SHP77 treated with DMSO at 0.1 percent for 48 hours (cell line): Measurements from ENCODE around the gene ITGA2.

Experiments
- DNase-seq: peaks from one replicate; lab custom pipeline; 2025; lab: John Stamatoyannopoulos, UW

The ITGA2 gene

DNA sequence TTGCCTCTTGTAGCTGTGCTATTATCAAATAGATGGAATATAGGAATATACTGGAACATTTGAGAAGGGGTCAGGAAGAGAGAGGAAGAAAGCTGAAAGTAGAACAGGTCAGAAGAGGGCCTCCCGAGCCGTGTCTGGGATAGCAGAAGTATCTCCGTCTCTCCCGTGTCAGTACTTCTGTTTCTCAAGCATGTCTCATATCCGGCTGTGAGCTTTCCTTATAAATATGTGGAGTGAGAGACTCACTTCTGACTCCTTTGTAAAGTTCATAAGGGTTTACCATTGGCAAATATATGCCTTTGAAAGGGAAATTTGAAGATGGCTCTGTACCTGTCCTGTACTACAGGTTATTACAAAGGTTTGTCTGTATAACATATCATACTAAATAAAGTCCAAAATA is 70.1 kb downstream of the ITGA2 start:
- DNase-seq: no peak

DNA sequence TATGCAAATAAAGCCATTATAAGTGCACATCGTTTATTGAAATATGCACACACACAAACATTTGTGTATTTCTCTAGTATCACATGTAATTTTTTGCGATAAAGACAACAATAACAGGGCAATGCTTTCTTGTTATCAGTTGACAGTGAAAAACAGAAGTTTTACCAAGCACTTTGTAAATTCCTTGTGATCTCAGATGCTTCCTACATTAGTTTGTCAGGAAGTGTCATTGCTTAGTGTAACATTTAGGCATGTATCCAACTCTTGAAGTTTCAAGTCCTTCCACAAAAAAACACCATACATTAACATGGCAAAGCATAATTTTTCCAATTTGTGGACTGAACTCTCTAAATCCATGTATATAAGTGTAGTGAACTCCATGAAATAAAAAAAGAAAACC is 74.0 kb downstream of the ITGA2 start:
- no peak for DNase-seq

DNA sequence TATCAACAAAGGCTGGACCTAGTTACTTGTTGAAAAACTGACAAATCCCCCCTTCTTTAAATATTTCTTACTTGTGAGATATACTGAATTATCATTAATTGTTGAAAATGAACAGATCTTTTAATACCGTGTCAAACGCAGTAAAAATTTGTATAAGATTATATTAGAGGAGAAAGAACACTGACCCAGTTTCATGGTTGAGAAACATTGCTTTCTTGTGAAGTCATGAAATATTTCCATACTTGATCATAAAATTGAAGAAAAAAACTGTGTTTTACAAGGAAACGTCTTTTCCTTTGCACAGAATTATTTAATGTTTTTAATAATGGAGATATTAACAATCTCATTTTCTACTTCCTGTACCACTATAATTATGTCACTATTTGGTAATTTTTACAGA is 74.6 kb downstream of the ITGA2 start:
- DNase-seq: no peak

DNA sequence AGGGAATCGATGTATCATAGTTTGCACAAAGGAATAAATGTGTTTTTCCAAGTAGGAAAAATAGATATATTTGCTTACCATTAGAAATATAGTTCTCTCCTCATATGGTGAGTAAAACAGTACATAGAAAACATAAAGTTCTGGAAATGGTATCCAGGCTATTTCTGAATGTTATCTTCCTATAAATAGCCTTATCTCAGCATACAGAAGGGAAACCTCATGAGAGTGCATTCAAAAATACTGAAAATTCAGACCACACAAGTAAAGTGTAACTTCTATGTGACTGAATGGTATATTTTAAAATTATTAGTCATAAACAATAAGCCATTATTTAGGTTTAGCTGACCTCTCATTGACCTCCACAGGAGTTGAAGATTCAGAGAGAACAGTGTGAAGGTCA is 76.9 kb downstream of the ITGA2 start:
- DNase-seq: no peak

DNA sequence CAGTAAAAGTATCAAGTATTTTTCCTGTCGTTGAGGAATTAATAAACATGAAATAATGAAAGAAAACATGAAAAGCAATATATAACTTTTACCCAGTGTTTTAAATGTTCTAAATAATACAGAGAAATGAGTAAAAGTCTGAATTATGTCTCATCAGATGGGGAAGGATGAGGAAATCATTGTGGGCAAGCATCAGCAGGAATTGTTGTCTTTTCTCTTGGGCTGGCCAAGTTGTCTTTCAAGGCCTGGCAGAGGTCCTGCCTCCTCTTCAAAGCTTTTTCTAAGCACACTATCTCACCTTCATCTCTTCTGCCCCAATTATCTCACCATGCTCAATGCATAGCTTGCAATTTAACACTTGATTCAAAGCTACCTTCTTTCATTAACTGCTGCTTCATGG is 78.5 kb downstream of the ITGA2 start:
- no peak for DNase-seq

DNA sequence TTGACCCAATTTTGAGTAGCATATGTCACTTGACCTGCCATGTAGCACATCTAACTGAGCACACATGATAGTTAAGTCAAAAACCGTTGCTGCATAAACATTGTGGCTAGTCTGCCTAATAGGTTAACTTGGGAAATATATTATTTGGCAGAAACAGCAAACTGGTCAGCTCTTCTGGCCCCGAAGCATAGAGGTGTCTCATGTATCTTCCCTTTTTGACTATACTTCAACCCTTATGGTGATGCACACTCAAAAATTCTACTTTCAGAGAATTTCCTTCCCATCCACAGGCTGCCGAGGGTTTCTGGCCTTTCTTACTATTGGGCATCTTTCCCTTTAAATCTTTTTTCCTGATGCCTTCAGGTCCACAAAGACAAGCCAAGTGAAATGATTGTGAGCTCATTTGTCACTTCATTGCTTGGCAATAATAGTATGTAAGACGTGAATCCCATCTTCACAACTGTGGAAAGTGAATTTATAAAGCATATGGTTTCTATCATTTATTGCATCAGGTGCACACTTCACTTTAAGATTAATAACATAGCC is 79.2 kb downstream of the ITGA2 start:
- DNase-seq: no peak

DNA sequence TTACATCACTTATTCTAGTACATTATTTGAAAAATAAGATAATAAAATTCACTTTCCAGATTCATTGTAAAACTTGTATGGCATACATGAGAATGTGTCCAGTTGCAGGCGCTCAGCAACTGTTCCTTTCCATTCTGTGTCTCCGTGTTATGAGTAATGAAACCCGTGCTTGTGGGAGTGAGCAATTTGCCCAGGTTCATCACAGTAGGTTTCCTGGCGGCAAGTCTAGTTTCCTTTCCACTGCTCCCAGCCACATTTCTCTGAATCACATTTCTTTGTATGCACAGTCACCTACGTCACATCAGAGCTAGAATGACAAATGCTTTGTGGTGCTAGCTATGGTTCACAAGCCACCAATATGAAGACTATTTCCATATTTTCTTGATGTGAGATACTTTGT is 80.5 kb downstream of the ITGA2 start:
- no peak for DNase-seq

DNA sequence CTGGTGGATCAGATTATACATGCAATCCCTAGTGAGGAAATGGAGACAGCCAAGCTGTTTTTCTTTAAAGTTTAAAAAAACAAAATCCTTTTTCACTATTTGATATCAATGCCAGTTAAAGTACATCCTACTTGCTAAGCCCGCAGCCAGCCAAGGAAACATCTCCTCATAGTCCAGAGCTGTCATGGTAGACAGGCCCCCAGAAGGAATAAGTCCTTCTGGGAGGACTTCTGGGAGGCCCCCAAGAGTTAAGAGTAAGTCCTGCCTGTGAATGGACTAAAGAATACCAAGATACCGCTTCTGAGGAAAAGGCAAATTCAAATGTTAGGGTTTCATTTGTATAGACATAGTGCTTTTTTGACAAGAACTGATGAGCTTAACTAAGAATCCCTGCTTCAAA is 82.1 kb downstream of the ITGA2 start:
- DNase-seq: no peak

DNA sequence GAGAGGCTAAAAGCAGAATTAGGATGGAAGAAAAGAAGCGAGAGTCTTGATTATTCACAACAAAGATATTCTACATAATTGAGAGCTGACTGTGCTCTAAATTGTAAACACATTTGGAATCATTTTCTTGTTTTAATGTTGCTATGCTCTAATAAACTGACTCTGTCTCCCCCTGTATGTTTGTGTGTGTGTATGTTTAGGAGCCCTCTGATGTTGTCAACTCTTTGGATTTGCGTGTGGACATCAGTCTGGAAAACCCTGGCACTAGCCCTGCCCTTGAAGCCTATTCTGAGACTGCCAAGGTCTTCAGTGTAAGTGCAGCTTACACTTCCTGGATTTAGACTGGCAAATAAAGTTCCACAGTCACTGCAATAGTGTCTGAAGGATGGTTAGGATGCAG is 82.6 kb downstream of the ITGA2 start:
- no peak for DNase-seq

DNA sequence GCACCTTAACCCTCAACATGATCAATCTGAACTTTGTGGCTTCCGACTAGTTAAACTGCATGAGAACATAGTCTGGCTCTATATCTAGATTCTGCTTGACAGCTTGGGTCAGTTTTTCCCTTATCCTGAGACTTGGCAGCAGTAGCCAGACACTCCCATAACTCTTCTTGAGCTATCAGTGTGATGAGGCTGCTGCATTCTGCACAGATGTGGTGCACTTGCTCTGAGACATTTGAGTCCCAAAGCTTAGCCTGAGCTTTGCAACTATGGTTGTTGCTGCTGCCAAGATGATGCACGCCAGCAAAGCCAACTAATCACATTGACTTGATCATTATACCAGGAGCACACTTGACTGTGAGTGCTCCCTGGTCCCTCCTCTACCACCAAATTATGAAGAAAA is 84.2 kb downstream of the ITGA2 start:
- no peak for DNase-seq

DNA sequence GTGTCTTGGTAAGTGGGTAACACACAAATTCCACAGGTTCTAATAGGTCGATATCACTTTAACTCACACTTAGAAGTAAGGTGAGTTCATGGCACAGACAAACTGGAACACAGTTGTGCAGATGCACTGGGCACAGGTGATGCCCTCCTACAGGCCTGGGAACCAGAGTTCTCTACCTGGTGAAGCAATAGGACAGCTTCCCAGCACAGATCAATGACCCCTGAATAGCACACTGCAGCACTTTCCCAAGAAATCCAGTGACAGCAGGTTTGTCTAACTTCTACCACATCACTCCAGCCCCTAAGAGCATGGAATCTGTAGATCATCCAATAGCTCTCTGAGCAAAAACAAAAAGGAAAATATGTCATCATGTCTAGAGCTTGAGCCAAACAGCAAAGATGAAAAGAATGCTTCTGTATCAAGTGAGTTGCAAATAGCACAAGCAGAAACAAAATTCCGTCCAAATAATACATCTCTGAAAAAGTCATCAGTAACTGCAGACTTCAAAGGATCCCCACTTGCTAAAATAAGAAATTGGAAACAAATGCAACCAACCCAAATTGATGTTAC is 86.9 kb downstream of the ITGA2 start:
- DNase-seq: no peak

DNA sequence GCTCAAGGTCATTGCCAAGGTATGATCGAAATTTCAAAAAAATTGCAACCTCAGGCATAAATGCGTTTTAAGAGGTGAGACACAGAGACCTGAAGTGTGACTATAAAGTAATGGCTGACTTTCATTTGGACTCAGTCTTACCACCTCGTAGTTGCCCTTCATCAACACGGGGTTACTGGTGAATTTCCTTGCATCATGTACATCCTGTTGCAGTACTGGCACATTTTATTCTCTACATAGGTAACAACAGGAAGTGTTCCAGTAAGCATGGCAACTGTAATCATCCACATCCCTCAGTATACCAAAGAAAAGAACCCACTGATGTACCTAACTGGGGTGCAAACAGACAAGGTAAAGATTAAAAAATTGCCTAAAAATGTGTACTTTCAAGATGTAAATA is 91.1 kb downstream of the ITGA2 start:
- DNase-seq: no peak

DNA sequence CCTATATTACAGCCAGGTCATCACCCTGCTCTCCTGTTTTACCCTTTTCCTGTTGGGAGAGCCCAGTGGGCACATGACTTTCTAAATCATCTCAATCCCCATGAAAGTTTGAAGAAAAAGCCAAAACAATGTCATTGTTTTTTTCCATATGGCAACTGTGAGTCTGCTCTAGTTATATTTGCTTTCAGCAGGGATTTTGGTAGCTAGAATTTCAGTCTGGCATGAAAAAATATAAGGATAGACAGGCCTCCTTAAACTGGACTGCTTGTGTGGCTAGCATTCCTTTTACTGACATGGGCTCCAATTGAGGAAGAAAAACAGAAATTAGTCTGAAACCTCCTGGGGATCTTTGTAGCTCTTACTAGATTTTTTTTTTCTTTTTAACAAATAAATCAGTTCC is 94.8 kb downstream of the ITGA2 start:
- no peak for DNase-seq

DNA sequence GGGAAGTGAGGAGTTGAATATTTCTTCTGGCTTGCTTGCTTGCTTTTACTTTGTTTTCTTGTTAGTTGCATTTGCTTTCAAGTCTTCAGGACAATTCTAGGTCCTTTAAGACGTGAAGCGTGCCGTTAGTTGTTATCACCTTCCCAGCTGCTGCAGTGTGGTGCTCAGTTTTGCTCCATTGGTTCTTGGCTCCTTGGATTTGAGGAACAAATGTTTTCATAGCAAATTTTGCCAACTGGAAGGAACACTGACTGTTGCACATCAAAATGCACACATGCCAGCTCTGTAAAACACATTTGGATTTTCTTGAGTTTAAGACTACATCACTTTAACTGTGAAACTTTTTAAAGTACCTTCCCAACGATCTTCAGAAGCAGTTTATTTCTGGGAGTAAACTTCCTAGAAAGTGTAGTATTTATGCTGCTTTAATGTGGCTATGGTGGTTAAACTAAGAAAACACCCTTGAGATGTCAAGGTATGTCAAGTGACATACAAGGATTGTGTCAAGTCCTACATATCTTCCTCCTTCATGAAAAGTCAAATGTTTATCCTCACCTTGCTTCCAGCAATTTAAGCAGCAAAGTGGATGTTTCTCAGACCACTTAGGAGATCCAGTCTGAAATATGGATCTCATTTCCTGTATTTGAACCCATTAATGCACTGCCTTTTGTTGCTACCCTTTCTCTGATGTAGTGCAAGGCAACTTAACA is 95.5 kb downstream of the ITGA2 start:
- no peak for DNase-seq

DNA sequence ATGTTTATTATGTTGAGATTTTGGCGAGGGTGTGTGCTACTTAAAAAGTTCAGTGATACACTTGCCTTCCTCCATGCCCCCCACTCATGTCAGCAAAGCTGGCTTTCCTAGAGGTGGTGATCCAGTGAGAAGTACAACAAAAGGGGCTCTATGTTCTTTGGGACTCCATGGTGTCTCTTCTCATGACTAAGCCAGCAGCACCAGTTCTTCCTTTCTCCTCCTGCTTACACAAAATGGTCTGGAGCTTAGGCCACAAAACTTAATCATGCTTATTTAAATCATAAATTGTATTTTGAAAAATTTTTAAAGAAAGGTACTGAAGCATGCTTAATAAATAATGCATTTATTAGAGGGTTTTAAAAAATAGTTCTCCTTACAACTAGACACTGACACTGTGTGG is 98.0 kb downstream of the ITGA2 start:
- no peak for DNase-seq

DNA sequence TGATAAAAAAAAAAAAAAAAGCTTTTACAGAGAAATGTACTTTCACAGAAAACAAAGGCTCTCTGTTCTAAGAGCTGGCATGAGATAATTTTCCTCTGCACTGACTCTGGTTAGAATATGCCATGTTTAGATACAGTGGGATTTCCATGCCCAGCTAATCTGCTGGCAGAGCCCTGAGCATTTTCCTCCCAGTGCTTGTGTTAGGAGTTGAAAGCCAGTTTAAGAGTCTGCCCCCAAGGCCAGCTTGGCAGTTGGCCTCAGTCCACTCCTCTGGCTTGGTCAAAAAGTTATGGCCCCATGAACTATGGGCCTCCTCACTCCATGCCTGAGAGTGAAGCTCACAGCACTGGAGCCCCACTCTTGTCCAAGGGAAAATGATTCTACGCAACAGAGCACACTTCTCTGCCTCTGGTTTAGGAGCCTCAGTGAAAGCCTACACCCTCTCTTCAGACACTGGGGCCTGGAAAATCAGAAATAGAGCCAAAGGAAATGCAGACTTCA is 98.5 kb downstream of the ITGA2 start:
- DNase-seq: no peak

DNA sequence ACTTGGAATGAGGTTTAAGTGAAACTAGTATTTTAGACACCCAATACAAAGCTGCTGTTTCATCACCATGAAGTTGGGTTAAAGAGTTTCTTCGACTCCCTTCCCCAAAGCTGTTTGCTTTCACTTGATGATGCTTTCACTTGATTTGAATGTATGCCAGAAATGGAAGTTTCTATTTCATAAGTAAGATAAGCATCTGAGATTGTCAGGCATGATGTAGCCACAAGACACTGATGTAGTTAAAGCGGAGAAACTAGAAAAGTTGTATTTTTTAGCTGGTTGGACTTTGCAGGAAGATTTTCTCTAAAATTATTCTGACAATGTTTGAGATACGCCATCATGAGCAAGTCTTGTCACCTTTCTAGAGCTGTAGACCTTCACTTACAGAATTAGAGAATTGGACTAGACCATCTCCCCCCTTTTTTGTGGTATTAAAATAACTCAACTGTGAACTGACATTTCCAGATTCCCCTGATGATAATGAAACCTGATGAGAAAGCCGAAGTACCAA is 100.4 kb downstream of the ITGA2 start:
- no peak for DNase-seq

DNA sequence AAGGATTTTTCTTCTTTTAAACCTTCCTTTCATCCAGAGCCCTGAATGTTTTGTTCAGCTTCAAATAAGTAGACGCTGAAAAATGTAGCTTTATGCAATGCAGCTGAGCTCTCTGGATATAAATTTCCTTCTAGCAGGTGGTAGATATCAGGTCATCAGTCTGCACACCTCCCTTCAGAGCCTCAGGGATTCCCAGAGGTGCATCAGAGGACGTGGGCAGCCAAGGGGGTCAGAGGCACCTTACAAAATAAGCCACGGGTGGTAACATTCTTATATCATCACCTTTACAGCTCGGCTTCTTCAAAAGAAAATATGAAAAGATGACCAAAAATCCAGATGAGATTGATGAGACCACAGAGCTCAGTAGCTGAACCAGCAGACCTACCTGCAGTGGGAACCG is 101.1 kb downstream of the ITGA2 start:
- no peak for DNase-seq

DNA sequence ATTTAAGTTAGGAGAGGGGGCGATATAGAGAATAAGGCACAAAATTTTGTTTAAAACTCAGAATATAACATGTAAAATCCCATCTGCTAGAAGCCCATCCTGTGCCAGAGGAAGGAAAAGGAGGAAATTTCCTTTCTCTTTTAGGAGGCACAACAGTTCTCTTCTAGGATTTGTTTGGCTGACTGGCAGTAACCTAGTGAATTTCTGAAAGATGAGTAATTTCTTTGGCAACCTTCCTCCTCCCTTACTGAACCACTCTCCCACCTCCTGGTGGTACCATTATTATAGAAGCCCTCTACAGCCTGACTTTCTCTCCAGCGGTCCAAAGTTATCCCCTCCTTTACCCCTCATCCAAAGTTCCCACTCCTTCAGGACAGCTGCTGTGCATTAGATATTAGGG is 102.1 kb downstream of the ITGA2 start:
- no peak for DNase-seq

DNA sequence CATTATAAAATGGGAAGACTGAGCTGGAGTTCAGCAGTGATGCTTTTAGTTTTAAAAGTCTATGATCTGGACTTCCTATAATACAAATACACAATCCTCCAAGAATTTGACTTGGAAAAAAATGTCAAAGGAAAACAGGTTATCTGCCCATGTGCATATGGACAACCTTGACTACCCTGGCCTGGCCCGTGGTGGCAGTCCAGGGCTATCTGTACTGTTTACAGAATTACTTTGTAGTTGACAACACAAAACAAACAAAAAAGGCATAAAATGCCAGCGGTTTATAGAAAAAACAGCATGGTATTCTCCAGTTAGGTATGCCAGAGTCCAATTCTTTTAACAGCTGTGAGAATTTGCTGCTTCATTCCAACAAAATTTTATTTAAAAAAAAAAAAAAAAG is 103.1 kb downstream of the ITGA2 start:
- DNase-seq: no peak

DNA sequence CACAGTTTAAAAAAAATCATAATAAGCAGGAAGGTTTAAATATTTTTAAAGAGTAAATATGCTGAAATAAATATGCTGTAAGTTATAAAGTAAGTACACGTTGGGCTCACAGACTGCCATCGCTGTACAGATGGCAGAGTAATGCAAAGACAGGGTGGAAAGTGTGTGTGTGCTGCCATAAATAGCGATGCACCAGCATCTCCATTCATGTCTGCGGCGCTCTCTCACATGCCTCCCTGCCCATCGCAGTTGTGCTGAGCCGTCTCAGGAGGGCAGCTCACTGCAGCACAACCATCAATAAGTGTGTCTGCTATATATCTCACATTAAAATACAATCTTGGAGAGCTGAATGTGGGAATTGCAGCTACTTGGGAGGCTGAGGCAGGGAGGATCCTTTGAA is 106.1 kb downstream of the ITGA2 start:
- no peak for DNase-seq

DNA sequence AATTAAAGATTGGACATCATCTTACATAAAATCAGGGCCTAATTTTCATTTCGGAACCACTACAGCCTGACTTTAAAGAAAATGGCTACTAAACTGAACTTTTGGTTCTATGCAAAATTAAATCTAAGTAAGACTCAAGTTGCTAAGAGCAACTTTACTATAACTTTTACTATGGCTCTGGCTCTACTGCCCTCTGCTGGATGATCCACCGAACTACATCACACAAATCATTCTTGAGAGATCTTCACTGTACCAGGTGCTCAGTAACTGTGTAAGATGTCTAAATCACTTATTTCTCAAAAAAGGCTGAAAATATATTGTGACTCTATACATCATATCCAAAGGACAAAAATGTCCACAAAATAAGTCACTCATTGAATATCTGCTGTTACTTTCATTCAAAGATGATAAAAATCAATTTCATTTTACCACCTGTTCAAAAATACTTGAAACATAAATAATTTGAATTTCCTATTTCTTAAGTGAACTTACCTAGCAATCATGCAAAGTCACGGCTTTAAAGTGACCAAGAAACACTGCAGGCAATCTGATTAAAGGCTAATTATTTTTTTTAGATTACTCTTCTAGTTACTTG is 106.9 kb downstream of the ITGA2 start:
- peak; percentile 3 for DNase-seq

DNA sequence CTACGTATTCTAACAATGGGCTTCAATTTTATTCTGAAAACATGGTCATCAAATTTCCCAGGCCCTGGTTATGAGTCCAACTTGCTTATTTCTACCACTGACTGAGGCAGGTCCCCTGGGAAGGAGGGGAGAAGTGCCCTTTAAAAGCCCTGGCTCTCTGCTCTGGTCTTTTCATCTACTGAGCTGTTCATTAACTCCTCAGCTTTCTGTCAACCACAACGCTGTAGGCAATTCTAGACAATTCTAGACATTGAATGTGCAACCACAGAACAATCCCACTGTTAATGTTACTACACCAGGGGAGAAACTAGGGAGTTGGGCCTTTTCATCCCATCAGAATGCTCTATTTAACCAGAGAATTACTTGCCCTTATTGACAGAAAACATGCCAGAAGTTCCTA is 110.4 kb downstream of the ITGA2 start:
- no peak for DNase-seq
